CD8-positive, alpha-beta memory T cell (primary cell): Measurements from ENCODE around the gene ACOT7. TPM values are rescaled to one million over a fixed set of nuclear protein-coding genes. Genes with fewer than 3 reads are reported as not detected.

Experiments
- CTCF ChIA-PET: fragments of 350-600 bp; sonication (Branson Sonifier 250); formaldehyde crosslinking; loops from one replicate; lab custom pipeline; 2021; ENCODE audit warnings: antibody characterized with exemption; lab: Charles Lee
- POLR2A ChIA-PET: fragments of 350-600 bp; sonication (Branson Sonifier 250); formaldehyde crosslinking; loops from one replicate; lab custom pipeline; 2021; ENCODE audit warnings: antibody characterized with exemption; lab: Charles Lee
- DNase-seq, 5 donors: peaks; one replicate each; pipeline versions ENCODE4 v3.0.0 to v3.0.0-alpha.2; 2020 to 2022; ENCODE audit warnings: mixed read lengths in 1 of 5
- H3K27ac ChIP-seq: one replicate; pipeline ENCODE4 v1.7.0; 2013; ENCODE audit warnings: low read depth, mild to moderate bottlenecking, low read length, moderate library complexity
- H3K27me3 ChIP-seq: 2 replicates; pipeline ENCODE4 v1.7.0; 2013; ENCODE audit warnings: low read length, mild to moderate bottlenecking; ENCODE audit not compliant: insufficient read depth, poor library complexity, severe bottlenecking
- H3K36me3 ChIP-seq: 2 replicates; pipeline ENCODE4 v1.7.0; 2013; ENCODE audit warnings: mild to moderate bottlenecking, low read length, moderate library complexity; ENCODE audit not compliant: insufficient read depth
- H3K4me1 ChIP-seq: 2 replicates; pipeline ENCODE4 v1.7.0; 2013; ENCODE audit warnings: mild to moderate bottlenecking, low read length, moderate library complexity; ENCODE audit not compliant: insufficient read depth
- H3K4me3 ChIP-seq: 2 replicates; pipeline ENCODE4 v1.7.0; 2013; ENCODE audit warnings: mild to moderate bottlenecking, low read length
- H3K9me3 ChIP-seq: 2 replicates; pipeline ENCODE4 v1.7.0; 2013; ENCODE audit warnings: mild to moderate bottlenecking, low read length
- H3K27ac Mint-ChIP-seq, 8 donors: one replicate each; pipeline ENCODE4 v1.8.0; 2020 to 2021; ENCODE audit warnings: mixed read lengths in 8 of 8, mild to moderate bottlenecking in 6 of 8, inconsistent platforms in 3 of 8, moderate library complexity in 3 of 8
- H3K27me3 Mint-ChIP-seq, 2 donors: one replicate each; pipeline ENCODE4 v1.8.0; 2020 to 2021; ENCODE audit warnings: mixed read lengths in 2 of 2, mild to moderate bottlenecking in 1 of 2, moderate library complexity in 1 of 2
- H3K36me3 Mint-ChIP-seq, 3 donors: one replicate each; pipeline ENCODE4 v1.8.0; 2020 to 2021; ENCODE audit warnings: mixed read lengths in 3 of 3, inconsistent platforms in 1 of 3, mild to moderate bottlenecking in 1 of 3
- H3K4me1 Mint-ChIP-seq, 3 donors: one replicate each; pipeline ENCODE4 v1.8.0; 2020 to 2021; ENCODE audit warnings: mixed read lengths in 3 of 3, inconsistent platforms in 1 of 3, mild to moderate bottlenecking in 1 of 3
- H3K4me3 Mint-ChIP-seq, 7 donors: one replicate each; pipeline ENCODE4 v1.8.0; 2020 to 2021; ENCODE audit warnings: mixed read lengths in 7 of 7, mild to moderate bottlenecking in 6 of 7, moderate library complexity in 4 of 7, inconsistent platforms in 2 of 7
- H3K9me3 Mint-ChIP-seq, 5 donors: one replicate each; pipeline ENCODE4 v1.8.0; 2020 to 2022; ENCODE audit warnings: mixed read lengths in 5 of 5, mild to moderate bottlenecking in 3 of 5, moderate library complexity in 2 of 5, inconsistent platforms in 1 of 5
- polyA plus RNA-seq: library from polyadenylated mRNA; unstranded; fragments of 300-500 nt; fragmentation: Illumina TruSeq; gene quantifications from one replicate; pipeline ENCODE4 v1.2.3, GENCODE V29; 2021
- total RNA-seq, 2 experiments: library from RNA; stranded (reverse); gene quantifications; one replicate each; pipeline ENCODE4 v1.2.3, GENCODE V29; 2021

Gene ACOT7
- total and polyA plus RNA-seq, 3 experiments from 2014 or later: 10.0 to 109 (median 109) TPM

DNA sequence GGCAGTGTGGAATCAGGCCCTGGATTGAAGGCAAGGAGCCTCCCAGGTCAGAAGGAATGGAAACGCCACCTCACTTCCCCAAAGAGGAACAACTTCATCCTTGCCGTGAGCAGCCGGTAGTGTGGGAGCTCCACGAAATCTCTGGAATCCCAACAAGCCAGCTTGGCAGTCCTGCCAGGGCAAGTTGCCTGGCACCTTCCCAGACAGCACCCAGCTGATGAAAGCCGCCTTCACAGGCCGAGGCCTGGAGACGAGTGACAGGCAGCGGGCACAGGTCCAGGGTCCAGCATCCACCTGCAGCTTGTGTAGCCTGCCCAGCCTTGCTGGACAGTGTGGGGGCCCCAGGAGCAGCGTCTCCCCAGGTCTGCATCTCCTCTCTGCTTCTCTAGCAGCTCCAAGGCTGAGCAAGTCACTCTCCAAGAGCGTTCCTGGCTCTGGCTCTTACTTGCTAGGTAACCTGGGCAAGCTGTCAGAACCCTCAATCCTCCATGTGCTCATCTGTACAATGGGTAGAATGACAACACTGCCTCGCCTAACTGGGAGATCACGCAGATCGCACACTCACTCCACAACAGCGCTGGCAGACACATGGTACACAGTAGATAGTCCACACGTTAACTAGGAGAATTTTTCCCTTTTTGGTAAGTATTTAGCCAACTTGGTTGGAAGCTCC is 43.0 kb downstream of the ACOT7 start:
- Histone ChIP-seq H3K27me3 (no peaks in the 10 kb centered on the region), H3K27ac (no peak overlapping the region), H3K9me3 (no peaks in the 10 kb centered on the region), H3K4me1 (peaks cover 20% of the 10 kb centered on the region), H3K36me3 (no peaks in the 10 kb centered on the region), H3K4me3 (no peak overlapping the region)
- Mint-ChIP-seq H3K9me3 (no peaks in the 10 kb centered on the region), H3K36me3 (no peaks in the 10 kb centered on the region), H3K4me3 (peak overlapping the region in 1 of 7 donors; percentile 7), H3K27me3 (no peaks in the 10 kb centered on the region), H3K4me1 (peaks cover 19 to 25% (median 23%) of the 10 kb centered on the region in 3 donors), H3K27ac (peak overlapping the region in 7 of 8 donors; percentile 20 to 82 (median 63))
- no peak for DNase-seq
- POLR2A ChIA-PET: interaction anchor here (0.6 kb wide), 1 partner anchor 8 kb away, joined by 3 read pairs; no protein-coding TSS in a partner anchor
- CTCF ChIA-PET: interaction anchor here (1.1 to 2.0 kb wide), 4 partner anchors 10 to 104 kb away, joined by 3 to 4 read pairs (median 4); no protein-coding TSS in a partner anchor

- Histone ChIP-seq H3K36me3 (no peaks in the 10 kb centered on the region), H3K27ac (no peak overlapping the region), H3K27me3 (no peaks in the 10 kb centered on the region), H3K9me3 (no peaks in the 10 kb centered on the region), H3K4me3 (peak overlapping the region; percentile 58), H3K4me1 (peaks cover 20% of the 10 kb centered on the region)
- Mint-ChIP-seq H3K36me3 (no peaks in the 10 kb centered on the region), H3K27ac (peak overlapping the region; percentile 44 to 93 (median 84)), H3K27me3 (no peaks in the 10 kb centered on the region), H3K9me3 (no peaks in the 10 kb centered on the region), H3K4me3 (peak overlapping the region in 3 of 7 donors; percentile 3 to 81 (median 18)), H3K4me1 (peaks cover 19 to 23% (median 22%) of the 10 kb centered on the region in 3 donors)
- peak in 1 of 5 donors; percentile 15 for DNase-seq
- POLR2A ChIA-PET: interaction anchor here (1.1 to 2.4 kb wide), 5 partner anchors 9 to 111 kb away, joined by 7 to 9 read pairs (median 8); no protein-coding TSS in a partner anchor
- CTCF ChIA-PET: interaction anchor here (0.6 to 2.9 kb wide), 20 partner anchors 9 to 107 kb away, joined by 3 to 32 read pairs (median 7); partner anchors contain the start of gene ACOT7
These were observed 44.2 kb downstream of the ACOT7 start for GRCh38 chr1:6349254-6349943.

GRCh38 chr1:6348511-6349191 is 44.9 kb downstream of the ACOT7 start:
- ChIA-PET CTCF (interaction anchor here (0.6 to 2.9 kb wide), 22 partner anchors 9 to 106 kb away, joined by 3 to 32 read pairs (median 8); partner anchors contain the start of gene ACOT7), POLR2A (interaction anchor here (1.1 to 2.4 kb wide), 5 partner anchors 10 to 111 kb away, joined by 7 to 9 read pairs (median 8); no protein-coding TSS in a partner anchor)
- Histone ChIP-seq H3K4me3 (peak overlapping the region; percentile 58), H3K27ac (peak overlapping the region; percentile 53), H3K9me3 (no peaks in the 10 kb centered on the region), H3K27me3 (no peaks in the 10 kb centered on the region), H3K4me1 (peaks cover 20% of the 10 kb centered on the region), H3K36me3 (no peaks in the 10 kb centered on the region)
- peaks cover 19 to 23% (median 22%) of the 10 kb centered on the region in 3 donors for H3K4me1 Mint-ChIP-seq
- no peaks in the 10 kb centered on the region for H3K36me3 Mint-ChIP-seq
- H3K9me3 Mint-ChIP-seq: no peaks in the 10 kb centered on the region
- peak overlapping the region; percentile 44 to 93 (median 88) for H3K27ac Mint-ChIP-seq
- H3K27me3 Mint-ChIP-seq: no peaks in the 10 kb centered on the region
- H3K4me3 Mint-ChIP-seq: peak overlapping the region; percentile 28 to 81 (median 73)
- DNase-seq: peak; percentile 39 to 80 (median 60)

DNA sequence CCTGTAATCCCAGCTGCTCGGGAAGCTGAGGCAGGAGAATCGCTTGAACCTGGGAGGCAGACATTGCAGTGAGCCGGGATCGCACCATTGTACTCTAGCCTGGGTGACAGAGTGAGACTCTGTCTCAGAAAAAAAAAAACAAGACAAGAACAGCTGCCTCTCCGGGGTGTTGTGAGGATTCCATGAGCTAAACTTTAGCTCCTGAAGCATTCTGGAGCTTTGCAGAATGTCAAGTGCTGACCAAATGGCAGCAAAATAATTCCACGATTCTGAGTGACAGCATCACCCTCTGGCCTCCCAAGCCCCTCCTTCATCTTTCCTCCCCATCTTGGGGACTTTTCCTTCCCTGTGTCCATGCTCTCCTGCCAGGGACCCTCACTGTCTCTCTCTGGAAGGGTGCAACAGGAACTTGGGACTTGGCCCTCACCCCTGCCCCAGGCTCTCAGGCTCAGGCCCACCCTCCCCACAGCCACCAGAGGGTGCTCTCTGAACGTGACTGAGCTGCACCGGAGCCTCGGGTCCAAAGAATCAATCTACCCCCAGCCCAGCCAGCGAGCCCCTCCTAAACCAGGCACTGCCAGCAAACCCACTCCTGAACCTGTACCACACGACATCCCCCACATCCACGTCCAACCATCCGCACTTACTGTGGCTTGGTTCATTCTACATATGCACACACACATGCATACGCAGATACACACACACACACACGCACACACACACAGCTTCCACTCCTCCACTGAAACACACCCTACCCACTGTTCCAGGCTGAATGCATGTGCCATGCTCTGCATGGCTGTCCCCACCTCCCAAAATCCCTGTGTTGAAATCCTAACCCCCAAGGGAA is 45.7 kb downstream of the ACOT7 start:
- DNase-seq: peak; percentile 55 to 77 (median 61)
- Histone ChIP-seq H3K27me3 (no peaks in the 10 kb centered on the region), H3K4me1 (peaks cover 20% of the 10 kb centered on the region), H3K9me3 (no peaks in the 10 kb centered on the region), H3K4me3 (peak overlapping the region; percentile 58), H3K27ac (peak overlapping the region; percentile 53), H3K36me3 (no peaks in the 10 kb centered on the region)
- CTCF ChIA-PET: interaction anchor here (0.6 to 2.9 kb wide), 21 partner anchors 9 to 101 kb away, joined by 3 to 32 read pairs (median 8); partner anchors contain the start of gene ACOT7
- H3K36me3 Mint-ChIP-seq: peaks cover 0 to 2% (median 0%) of the 10 kb centered on the region in 3 donors
- no peaks in the 10 kb centered on the region for H3K9me3 Mint-ChIP-seq
- peak overlapping the region; percentile 28 to 81 (median 73) for H3K4me3 Mint-ChIP-seq
- no peaks in the 10 kb centered on the region for H3K27me3 Mint-ChIP-seq
- peak overlapping the region; percentile 68 to 93 (median 88) for H3K27ac Mint-ChIP-seq
- H3K4me1 Mint-ChIP-seq: peaks cover 19 to 23% (median 22%) of the 10 kb centered on the region in 3 donors
- POLR2A ChIA-PET: interaction anchor here (1.1 to 2.4 kb wide), 5 partner anchors 11 to 112 kb away, joined by 7 to 9 read pairs (median 8); no protein-coding TSS in a partner anchor

GRCh38 chr1:6345460-6345859 is 48.1 kb downstream of the ACOT7 start:
- Histone ChIP-seq H3K27me3 (no peaks in the 10 kb centered on the region), H3K9me3 (no peaks in the 10 kb centered on the region), H3K27ac (no peak overlapping the region), H3K4me1 (peaks cover 20% of the 10 kb centered on the region), H3K36me3 (no peaks in the 10 kb centered on the region), H3K4me3 (no peak overlapping the region)
- DNase-seq: no peak
- Mint-ChIP-seq H3K27me3 (no peaks in the 10 kb centered on the region), H3K36me3 (peaks cover 0 to 2% (median 0%) of the 10 kb centered on the region in 3 donors), H3K9me3 (no peaks in the 10 kb centered on the region), H3K4me1 (peaks cover 19 to 23% (median 22%) of the 10 kb centered on the region in 3 donors), H3K4me3 (peak overlapping the region in 1 of 7 donors; percentile 70), H3K27ac (peak overlapping the region in 1 of 8 donors; percentile 66)
- ChIA-PET CTCF (interaction anchor here (0.8 to 3.5 kb wide), 3 partner anchors 11 to 99 kb away, joined by 3 to 11 read pairs (median 7); no protein-coding TSS in a partner anchor), POLR2A (no interaction called here)

GRCh38 chr1:6345009-6345408 is 48.6 kb downstream of the ACOT7 start:
- H3K4me3 ChIP-seq: no peak overlapping the region
- H3K9me3 ChIP-seq: no peaks in the 10 kb centered on the region
- H3K27me3 Mint-ChIP-seq: no peaks in the 10 kb centered on the region
- H3K36me3 ChIP-seq: no peaks in the 10 kb centered on the region
- ChIA-PET POLR2A (no interaction called here), CTCF (interaction anchor here (0.8 to 3.5 kb wide), 3 partner anchors 11 to 98 kb away, joined by 3 to 11 read pairs (median 7); no protein-coding TSS in a partner anchor)
- H3K27ac Mint-ChIP-seq: peak overlapping the region in 1 of 8 donors; percentile 66
- H3K36me3 Mint-ChIP-seq: peaks cover 0 to 2% (median 0%) of the 10 kb centered on the region in 3 donors
- no peak overlapping the region for H3K4me3 Mint-ChIP-seq
- DNase-seq: no peak
- H3K27ac ChIP-seq: no peak overlapping the region
- H3K4me1 ChIP-seq: peaks cover 20% of the 10 kb centered on the region
- H3K27me3 ChIP-seq: no peaks in the 10 kb centered on the region
- H3K4me1 Mint-ChIP-seq: peaks cover 19 to 23% (median 22%) of the 10 kb centered on the region in 3 donors
- no peaks in the 10 kb centered on the region for H3K9me3 Mint-ChIP-seq
